Tibial artery (tissue), 4 donors: ENCODE results near the gene BPTF.

Experiments
- DNase-seq, 2 donors: peaks; one replicate each; pipeline ENCODE4 v3.0.0-alpha.2; 2019
- H3K27ac ChIP-seq, 2 donors: fragments of 200-600 bp; sonication (generic) in 1 of 2; 1 replicate in 1 of 2; 2 replicates in 1 of 2; pipeline ENCODE4 v1.5.1; 2018 to 2019; ENCODE audit warnings: mild to moderate bottlenecking in 1 of 2
- H3K27me3 ChIP-seq, 2 donors: fragments of 200-600 bp; sonication (generic) in 1 of 2; one replicate each; pipeline versions ENCODE4 v1.5.1 to v1.6.0; 2016 to 2019
- H3K36me3 ChIP-seq, 3 donors: fragments of 200-600 bp; sonication (generic) in 2 of 3; one replicate each; pipeline ENCODE4 v1.5.1; 2016 to 2019; ENCODE audit warnings: mild to moderate bottlenecking in 2 of 3
- H3K4me1 ChIP-seq, 4 donors: fragments of 200-600 bp; sonication (generic) in 2 of 4; 1 replicate in 3 of 4; 2 replicates in 1 of 4; pipeline ENCODE4 v1.5.1; 2016 to 2019
- H3K4me3 ChIP-seq, 2 donors: fragments of 200-600 bp; sonication (generic) in 1 of 2; 1 replicate in 1 of 2; 2 replicates in 1 of 2; pipeline ENCODE4 v1.5.1; 2018 to 2019; ENCODE audit warnings: mild to moderate bottlenecking in 2 of 2
- H3K9me3 ChIP-seq, 3 donors: fragments of 200-600 bp; sonication (generic) in 1 of 3; one replicate each; pipeline ENCODE4 v1.5.1; 2016 to 2019
- intact Hi-C: fragments of 100-400 bp; cut with DNase I; formaldehyde crosslinking; loops from one replicate; pipeline ENCODE4 v1.15.0; 2023; ENCODE audit warnings: low total_unique reads
- TF ChIP-seq, protein P1 (sequence below), 2 experiments: fragments of 200-600 bp in 1 of 2; fragments of 450-650 bp in 1 of 2; IDR thresholded peaks; one replicate each; pipeline ENCODE4 v1.5.1; 2017 to 2019; ENCODE audit warnings: antibody characterized with exemption in 2 of 2, mild to moderate bottlenecking in 1 of 2, moderate library complexity in 1 of 2

BPTF gene, protein sequence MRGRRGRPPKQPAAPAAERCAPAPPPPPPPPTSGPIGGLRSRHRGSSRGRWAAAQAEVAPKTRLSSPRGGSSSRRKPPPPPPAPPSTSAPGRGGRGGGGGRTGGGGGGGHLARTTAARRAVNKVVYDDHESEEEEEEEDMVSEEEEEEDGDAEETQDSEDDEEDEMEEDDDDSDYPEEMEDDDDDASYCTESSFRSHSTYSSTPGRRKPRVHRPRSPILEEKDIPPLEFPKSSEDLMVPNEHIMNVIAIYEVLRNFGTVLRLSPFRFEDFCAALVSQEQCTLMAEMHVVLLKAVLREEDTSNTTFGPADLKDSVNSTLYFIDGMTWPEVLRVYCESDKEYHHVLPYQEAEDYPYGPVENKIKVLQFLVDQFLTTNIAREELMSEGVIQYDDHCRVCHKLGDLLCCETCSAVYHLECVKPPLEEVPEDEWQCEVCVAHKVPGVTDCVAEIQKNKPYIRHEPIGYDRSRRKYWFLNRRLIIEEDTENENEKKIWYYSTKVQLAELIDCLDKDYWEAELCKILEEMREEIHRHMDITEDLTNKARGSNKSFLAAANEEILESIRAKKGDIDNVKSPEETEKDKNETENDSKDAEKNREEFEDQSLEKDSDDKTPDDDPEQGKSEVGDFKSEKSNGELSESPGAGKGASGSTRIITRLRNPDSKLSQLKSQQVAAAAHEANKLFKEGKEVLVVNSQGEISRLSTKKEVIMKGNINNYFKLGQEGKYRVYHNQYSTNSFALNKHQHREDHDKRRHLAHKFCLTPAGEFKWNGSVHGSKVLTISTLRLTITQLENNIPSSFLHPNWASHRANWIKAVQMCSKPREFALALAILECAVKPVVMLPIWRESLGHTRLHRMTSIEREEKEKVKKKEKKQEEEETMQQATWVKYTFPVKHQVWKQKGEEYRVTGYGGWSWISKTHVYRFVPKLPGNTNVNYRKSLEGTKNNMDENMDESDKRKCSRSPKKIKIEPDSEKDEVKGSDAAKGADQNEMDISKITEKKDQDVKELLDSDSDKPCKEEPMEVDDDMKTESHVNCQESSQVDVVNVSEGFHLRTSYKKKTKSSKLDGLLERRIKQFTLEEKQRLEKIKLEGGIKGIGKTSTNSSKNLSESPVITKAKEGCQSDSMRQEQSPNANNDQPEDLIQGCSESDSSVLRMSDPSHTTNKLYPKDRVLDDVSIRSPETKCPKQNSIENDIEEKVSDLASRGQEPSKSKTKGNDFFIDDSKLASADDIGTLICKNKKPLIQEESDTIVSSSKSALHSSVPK (N-terminal part only)

DNA sequence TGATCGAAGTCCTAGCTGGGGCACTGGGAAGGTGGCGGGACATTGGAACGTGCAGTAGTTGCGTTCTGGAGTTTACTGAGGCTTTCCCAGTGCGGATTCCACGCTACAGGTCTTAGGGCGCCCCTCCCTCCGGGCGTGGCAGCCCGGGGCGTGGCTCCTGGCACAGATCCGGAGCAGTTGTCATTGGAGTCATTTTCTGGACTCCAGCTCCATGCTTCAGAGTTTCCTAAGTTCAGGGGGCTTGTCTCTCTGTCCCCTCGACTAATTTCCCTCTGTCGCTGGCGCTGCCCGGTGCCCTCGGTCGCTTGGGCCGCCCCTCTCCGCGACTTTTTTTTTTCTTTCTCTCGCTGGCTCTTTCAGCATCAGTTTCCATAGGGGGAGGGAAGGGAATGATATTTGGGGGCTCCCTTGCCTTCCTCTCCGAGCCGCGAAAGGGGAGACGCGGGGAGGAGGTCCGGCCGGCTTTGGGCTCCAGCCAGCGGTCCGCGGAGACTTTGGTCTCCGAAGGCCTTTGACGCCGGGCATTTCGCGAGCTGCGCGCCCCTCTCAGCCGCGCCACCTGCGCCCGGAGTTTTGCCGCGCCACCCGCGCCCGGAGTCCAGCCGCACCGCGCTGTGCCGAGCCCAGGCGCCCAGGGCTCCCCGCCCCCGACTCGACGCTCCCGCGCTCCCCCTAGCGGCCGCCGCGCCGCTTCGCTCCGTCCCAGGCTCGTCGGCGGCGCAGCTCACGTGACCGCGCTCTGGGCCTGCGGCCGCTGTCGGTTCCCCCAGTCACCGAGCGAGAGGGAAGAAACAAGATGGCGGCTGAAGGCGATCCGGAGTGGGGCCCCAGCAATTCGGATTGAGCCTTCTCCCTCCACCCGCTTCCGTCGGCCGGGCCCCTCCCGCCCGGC lies at the start of gene BPTF:
Gene BPTF, plus strand, starts transcription at position 769 of the 892 bp plus-strand sequence. CDS start 222 bp downstream, outside the sequence.
- peak within 1 kb of the TSS; percentile 86 for H3K4me3 ChIP-seq

DNA sequence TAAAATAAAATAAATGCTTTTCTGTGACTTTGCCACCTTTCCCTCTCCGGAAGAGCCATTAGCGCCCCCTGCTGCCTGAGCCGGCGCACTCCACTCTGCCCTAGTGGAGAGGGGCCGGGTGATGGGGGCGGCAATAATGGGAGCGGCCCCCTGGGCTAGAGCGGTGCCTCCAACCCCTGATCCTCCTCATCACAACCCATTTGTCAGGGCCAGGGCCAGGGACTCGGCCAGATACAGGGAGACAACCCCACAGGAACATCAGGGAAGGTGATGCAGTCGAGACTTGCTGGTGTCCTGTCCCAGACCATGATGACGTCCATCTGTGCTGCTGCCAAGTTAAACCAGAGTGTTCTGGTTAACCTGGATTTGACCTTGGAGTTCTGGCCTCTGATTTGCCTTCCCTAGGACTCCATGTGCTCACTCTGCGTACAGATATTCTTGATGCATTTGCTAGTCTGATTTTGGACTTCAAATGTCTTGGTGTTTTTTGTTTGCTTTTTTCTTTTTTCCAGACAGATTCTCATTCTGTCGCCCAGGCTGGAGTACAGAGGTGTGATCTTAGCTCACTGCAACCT lies 46.1 kb upstream of the BPTF start:
- TF ChIP-seq, protein P1, sequence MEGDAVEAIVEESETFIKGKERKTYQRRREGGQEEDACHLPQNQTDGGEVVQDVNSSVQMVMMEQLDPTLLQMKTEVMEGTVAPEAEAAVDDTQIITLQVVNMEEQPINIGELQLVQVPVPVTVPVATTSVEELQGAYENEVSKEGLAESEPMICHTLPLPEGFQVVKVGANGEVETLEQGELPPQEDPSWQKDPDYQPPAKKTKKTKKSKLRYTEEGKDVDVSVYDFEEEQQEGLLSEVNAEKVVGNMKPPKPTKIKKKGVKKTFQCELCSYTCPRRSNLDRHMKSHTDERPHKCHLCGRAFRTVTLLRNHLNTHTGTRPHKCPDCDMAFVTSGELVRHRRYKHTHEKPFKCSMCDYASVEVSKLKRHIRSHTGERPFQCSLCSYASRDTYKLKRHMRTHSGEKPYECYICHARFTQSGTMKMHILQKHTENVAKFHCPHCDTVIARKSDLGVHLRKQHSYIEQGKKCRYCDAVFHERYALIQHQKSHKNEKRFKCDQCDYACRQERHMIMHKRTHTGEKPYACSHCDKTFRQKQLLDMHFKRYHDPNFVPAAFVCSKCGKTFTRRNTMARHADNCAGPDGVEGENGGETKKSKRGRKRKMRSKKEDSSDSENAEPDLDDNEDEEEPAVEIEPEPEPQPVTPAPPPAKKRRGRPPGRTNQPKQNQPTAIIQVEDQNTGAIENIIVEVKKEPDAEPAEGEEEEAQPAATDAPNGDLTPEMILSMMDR (IDR thresholded peaks at IDR 0.05), result peak in 1 of 2 experiments; percentile 9
- intact Hi-C loops, result no loop called here
- H3K9me3 ChIP-seq, result no peaks in the 10 kb centered on the region
- H3K36me3 ChIP-seq, result no peaks in the 10 kb centered on the region
- peaks cover 0 to 3% (median 0%) of the 10 kb centered on the region in 4 donors for H3K4me1 ChIP-seq
- no peaks in the 10 kb centered on the region for H3K27me3 ChIP-seq
- no peak overlapping the region for H3K4me3 ChIP-seq
- DNase-seq, result peak in 1 of 2 donors; percentile 39
- no peak overlapping the region for H3K27ac ChIP-seq

More for the DNA sequence above, at the start of gene BPTF:
- intact Hi-C loops, result loop anchor here (5.0 kb wide), 2 partner anchors 113 to 212 kb away; partner anchors contain the start of gene KPNA2
- Histone ChIP-seq H3K27me3 (no peaks in the 10 kb centered on the region), H3K27ac (peak within 1 kb of the TSS; percentile 94 to 99), H3K9me3 (no peaks in the 10 kb centered on the region), H3K4me1 (peaks cover 0 to 36% (median 24%) of the 10 kb centered on the region in 4 donors), H3K36me3 (no peaks in the 10 kb centered on the region)
- TF ChIP-seq, protein P1 (IDR thresholded peaks at IDR 0.05), result peak; percentile 96 to 99
- peak; percentile 86 to 95 for DNase-seq

DNA sequence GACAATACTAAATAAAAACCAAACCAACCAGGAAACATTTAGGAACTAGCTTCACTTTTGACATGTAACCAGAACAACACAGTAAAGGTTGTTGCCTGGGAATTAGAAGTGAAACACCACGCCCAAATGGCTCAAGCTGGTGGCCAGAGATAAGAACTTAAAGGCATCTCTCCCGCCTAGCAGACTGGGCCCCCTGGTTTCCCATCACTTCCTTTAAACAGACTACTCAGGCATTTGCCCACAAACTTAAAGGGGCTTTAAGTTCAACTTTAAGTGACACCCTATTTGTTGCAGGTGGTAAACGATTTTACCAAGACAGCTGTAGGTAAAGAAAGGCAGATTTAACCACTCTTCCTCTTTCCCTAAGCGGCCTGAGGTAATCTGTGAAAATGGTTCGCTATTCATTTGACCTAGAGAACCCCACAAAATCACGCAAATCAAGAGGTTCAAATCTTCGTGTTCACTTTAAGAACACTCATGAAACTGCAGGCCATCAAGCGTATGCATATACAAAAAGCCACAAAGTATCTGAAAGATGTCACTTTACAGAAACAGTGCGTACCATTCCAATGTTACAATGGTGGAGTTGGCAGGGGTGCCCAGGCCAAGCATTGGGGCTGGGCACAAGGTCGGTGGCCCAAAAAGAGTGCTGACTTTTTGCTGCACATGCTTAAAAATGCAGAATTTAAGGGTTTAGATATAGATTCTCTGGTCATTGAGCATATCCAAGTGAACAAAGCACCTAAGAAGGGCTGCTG lies 40.8 kb upstream of the BPTF start:
- TF ChIP-seq, protein P1 (IDR thresholded peaks at IDR 0.05), result no peak
- no peaks in the 10 kb centered on the region for H3K9me3 ChIP-seq
- no peaks in the 10 kb centered on the region for H3K4me1 ChIP-seq
- no peaks in the 10 kb centered on the region for H3K27me3 ChIP-seq
- no peak for DNase-seq
- no peak overlapping the region for H3K27ac ChIP-seq
- no peaks in the 10 kb centered on the region for H3K36me3 ChIP-seq
- H3K4me3 ChIP-seq, result no peak overlapping the region
- intact Hi-C loops, result no loop called here

DNA sequence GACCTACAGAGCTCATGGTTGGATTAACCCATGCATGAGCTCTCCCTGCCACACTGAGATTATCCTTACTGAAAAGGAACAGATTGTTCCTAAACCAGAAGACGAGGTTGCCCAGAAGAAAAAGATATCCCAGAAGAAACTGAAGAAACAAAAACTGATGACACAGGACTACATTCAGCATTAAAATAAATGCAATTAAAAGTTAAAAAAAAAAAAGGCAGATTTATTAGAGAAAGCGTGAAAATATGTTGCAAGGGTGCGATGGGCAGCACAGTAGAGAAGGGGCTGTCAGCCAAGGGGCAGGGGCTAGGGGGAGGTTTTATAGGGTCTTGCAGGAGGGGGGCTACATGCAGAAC lies 40.2 kb upstream of the BPTF start:
- Histone ChIP-seq H3K27ac (no peak overlapping the region), H3K27me3 (no peaks in the 10 kb centered on the region), H3K36me3 (no peaks in the 10 kb centered on the region), H3K9me3 (no peaks in the 10 kb centered on the region), H3K4me1 (no peaks in the 10 kb centered on the region), H3K4me3 (no peak overlapping the region)
- TF ChIP-seq, protein P1 (IDR thresholded peaks at IDR 0.05), result no peak
- DNase-seq, result no peak
- intact Hi-C loops, result no loop called here
